ENCODE data around the gene PNPLA1.

PNPLA1 gene

GRCh38 chr6:36247693-36248092 lies 22.2 kb upstream of the PNPLA1 start:
- no peak for DNase-seq

GRCh38 chr6:36248980-36249379 lies 20.9 kb upstream of the PNPLA1 start:
- no peak for DNase-seq

DNA sequence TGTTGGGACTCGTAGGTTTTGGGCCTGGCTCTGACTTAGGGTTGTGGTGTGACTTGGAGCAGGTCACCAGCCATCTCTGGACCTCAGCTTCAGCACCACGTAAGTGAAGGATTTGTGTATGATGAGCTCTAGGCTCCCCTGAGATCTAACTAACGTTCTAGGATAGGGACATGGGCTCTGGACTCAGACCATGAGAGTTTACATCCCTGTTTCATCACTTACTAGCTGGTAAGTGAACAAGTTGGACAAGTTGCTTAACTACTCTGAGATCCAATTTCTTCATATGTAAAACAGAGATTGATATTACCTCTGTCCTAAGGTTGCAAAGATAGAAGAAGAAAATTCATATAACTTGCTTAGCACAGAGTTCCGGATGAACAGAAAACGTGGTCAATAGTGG lies 20.3 kb upstream of the PNPLA1 start:
- DNase-seq, result no peak

DNA sequence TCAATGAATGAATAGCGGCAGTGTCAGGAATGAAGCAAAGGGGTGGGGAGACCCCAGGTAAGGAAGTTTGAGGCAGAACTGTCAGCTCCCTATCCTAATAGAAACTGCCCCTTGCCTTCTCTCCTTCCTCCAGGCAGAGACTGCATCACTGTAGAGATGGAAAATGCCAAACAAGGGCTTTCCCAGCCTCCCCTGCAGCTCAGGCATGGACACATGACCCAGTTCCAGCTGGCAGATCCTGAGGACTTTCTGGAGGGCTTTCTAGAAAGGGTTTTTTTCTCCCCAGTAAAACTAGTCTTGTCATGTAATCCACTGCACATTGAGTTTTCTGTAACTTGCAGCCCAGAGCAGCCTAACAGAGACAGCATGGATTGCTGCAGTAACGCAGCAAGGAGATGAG lies 17.9 kb upstream of the PNPLA1 start:
- DNase-seq, result no peak

- no peak for DNase-seq
These were observed 6.4 kb upstream of the PNPLA1 start for GRCh38 chr6:36263390-36264000.

- no peak for DNase-seq
These were observed 4.1 kb upstream of the PNPLA1 start for GRCh38 chr6:36265744-36266143.

DNA sequence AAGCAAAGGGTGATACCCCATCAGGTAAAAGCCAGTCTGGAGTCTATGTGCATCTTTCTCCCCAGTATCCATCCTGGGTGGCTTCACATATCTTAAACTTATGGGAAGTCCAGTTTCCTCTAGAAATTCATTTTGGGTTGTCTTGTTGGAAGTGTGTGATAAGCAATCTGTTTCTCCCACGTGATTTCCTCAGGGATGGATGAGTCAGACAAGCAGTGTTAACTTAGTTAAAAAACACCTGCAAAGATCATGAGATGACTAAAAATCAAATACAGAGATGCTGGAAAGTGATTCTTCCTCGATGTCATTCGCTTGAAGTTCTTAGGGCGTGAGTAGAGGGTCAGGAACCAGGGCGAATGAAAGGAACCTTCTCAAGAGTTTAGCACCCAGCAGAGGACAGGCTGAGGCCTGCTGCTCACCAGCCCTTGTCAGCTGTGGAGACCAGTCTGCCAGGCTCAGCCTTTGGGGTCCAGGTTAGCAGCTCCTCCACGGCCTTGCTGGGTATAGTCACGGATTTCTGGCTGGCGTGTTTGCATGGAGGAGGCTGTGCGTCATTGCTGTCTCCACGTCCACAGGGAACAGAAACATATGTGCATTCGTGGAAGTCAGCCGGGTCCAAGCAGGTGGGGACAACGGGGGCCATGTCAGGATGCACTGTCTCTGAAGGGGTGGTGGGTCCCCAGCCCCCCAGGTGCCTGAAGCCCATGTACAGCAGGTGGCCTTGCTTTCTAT lies 2.8 kb upstream of the PNPLA1 start:
- no peak for DNase-seq

DNA sequence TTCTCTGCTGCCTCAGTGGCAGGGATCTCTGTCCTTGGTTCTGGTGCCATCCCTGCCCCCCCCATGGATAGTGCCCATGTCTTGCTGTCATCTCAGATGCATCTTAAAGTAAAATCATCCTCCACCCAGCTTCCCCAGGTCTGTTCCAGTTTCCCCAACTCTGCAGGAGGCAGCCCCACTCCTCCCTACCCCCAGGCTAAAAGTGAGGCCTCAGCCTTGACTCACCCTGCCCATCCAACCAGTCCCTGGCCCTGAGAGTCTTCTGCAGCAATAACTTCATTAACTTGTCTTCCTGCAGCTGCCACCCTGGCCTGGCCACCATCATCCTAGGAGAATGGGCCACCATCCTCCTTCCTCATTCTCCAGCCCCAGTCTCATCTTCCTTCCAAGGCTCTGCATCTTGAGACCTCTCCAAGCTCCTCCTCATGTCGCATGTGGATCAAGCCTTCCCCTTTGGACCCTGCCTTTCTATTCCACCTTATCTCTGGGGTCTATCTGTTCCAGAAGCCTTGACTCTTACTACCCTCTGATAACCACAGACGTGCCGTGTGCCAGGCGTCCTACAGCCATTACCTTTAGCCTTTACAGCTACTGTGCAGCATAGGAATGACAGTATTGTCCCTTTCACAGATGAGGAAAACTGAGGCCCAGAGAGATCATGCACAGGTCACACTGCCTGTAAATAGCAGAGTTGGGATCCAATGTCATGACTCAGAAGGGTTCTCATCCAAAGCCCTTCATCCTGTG lies 2.0 kb upstream of the PNPLA1 start:
- DNase-seq, result no peak

- no peak for DNase-seq
These were observed 1.2 kb upstream of the PNPLA1 start for GRCh38 chr6:36268478-36269275.

- DNase-seq, result no peak
These were observed 2.4 kb downstream of the PNPLA1 start for GRCh38 chr6:36272234-36272633.

- DNase-seq, result no peak
These were observed 3.2 kb downstream of the PNPLA1 start for GRCh38 chr6:36273067-36273466.

DNA sequence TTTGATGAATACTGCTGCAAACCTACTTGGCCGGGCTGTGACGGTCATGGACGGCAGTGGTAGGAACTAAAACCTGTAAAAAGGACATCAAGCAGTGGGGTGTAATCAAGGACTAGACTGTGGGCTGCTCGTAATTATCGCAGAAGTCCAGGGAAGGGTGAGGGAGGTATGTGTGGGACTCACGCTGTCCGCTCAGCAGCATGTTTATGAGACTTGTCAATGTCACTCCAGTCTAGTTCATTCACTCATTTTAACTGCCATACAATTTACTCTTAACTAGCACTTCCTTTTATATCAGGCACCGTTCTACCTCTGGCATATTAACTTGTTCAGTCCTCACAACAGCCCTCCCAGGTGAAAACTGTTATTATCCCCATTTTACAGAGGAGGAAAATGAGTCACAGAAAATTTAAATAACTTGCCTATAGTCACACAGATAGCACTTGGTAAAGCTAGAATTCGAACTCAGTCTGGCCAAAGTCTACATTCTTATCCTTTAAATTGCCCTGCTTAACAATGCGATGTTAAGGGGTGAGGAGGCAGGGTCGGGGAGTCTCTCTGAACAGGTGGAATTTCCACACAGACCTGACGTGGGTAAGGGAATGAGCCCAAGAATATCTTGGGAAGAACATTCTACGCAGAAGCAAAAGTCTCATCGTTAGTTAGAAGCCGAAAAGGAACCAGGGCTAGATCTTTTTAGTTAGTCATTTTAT lies 4.1 kb downstream of the PNPLA1 start:
- DNase-seq, result no peak

GRCh38 chr6:36276581-36277536 lies 7.0 kb downstream of the PNPLA1 start:
- DNase-seq, result no peak

GRCh38 chr6:36277946-36278470 lies 8.1 kb downstream of the PNPLA1 start:
- DNase-seq, result no peak

GRCh38 chr6:36280467-36280866 lies 10.6 kb downstream of the PNPLA1 start:
- no peak for DNase-seq

- DNase-seq, result no peak
These were observed 11.1 kb downstream of the PNPLA1 start for GRCh38 chr6:36280983-36281382.

DNA sequence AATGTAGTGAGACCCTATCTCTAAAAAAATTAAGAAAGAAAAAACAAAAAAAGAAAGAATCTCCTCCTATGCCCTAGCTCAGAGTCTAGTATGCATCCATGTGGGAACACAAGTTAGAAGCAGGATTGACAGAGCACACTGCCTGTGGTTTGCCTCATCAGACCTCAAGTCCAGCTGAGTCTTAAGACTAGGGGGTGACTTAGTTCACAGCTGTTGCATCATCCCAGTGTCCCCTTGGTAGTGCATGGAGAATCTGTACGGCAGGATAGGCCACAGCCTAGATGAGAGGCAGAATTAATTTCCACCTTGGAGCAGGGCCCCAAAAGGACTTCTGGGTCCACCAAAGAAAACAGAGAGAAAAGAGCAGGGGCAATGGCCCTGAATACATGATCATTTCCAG lies 13.7 kb downstream of the PNPLA1 start:
- no peak for DNase-seq

- no peak for DNase-seq
These were observed 14.5 kb downstream of the PNPLA1 start for GRCh38 chr6:36284359-36284758.

- DNase-seq, result peak in 1 of 2 donors; percentile 7
These were observed 15.4 kb downstream of the PNPLA1 start for GRCh38 chr6:36285187-36285671.

- no peak for DNase-seq
These were observed 15.9 kb downstream of the PNPLA1 start for GRCh38 chr6:36285797-36286196.

- DNase-seq, result no peak
These were observed 17.0 kb downstream of the PNPLA1 start for GRCh38 chr6:36286858-36287257.
